Activated T-helper 2 cell treated with anti-CD3 and anti-CD28 coated beads, Interferon-gamma antibody, Interleukin-2, Interleukin-4, amounts not matched to agents 10 μg/mL and 5 μg/mL and 100 μg/mL, durations not matched to agents 14 hours and 24 hours and 36 hours (primary cell): Measurements from ENCODE around the gene PHC2. TPM values are rescaled to one million over a fixed set of nuclear protein-coding genes. Genes with fewer than 3 reads are reported as not detected.

Source experiments
- DNase-seq: peaks from one replicate; pipeline ENCODE4 v3.0.0; 2021; ENCODE audit warnings: low spot score
- H3K27ac Mint-ChIP-seq: one replicate; pipeline ENCODE4 v1.8.0; 2021; ENCODE audit warnings: mixed read lengths
- H3K27me3 Mint-ChIP-seq: one replicate; pipeline ENCODE4 v1.8.0; 2021; ENCODE audit warnings: low read depth, mixed read lengths
- H3K36me3 Mint-ChIP-seq: one replicate; pipeline ENCODE4 v1.8.0; 2021; ENCODE audit warnings: low read depth, mixed read lengths
- H3K4me1 Mint-ChIP-seq: one replicate; pipeline ENCODE4 v1.8.0; 2021; ENCODE audit warnings: low read depth, mixed read lengths
- H3K4me3 Mint-ChIP-seq: one replicate; pipeline ENCODE4 v1.8.0; 2021; ENCODE audit warnings: low read depth, mild to moderate bottlenecking, moderate library complexity, mixed read lengths
- H3K9me3 Mint-ChIP-seq: one replicate; pipeline ENCODE4 v1.8.0; 2021; ENCODE audit warnings: mixed read lengths
- intact Hi-C: fragments of 100-400 bp; cut with micrococcal nuclease; formaldehyde crosslinking; loops from one replicate; pipeline ENCODE4 v1.15.1; 2023
- total RNA-seq: library from RNA; stranded (reverse); gene quantifications from 2 replicates; pipeline ENCODE4 v1.2.3, GENCODE V29; 2022

Gene PHC2
- total RNA-seq, 1 donor from 2014 or later, result 33.1 TPM

DNA sequence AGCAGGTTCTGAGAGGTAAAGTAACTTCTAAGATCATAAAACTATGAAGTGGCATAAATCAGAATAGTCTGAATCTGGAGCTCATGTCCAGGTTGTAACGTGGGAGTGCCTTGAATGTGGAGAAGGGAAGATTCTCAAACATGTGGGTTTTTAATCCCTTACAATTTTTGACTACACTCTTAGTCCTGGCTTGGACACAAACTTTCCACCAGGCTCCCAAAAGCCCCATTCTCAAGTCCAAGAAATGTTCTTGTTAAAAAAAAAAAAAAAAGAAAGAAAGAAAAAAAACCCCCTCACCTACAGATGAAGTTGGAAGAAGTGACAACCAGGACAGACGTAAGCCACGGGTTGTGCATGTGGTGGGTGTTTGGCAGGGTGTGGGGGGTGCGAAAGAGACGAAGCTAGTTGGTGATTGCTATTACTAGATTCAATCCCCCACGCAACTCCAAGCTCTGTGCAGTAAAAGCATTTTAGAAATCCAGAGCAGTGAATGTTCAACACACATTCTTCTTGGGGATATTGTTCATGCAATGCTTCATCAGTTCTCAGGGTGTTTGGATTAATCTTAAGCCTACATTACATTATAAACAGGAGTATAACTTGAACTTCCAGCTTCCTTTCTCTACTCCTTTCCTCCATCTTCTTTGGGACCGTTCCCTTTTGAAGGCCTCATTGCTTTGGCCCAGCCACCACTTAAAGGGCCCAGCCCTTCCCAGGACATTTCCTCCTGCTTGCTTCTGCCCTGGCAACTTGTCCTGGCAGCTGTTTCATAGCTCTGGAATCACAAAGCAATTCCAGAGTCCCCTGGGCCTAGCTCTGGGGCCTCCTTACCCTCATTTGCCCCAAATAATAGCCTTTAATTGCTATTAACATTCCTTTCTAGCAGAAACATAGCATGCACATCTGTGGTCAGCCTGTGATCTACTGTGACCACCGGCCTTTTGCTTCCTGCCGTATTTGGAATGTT, 41.8 kb downstream of the PHC2 start:
- H3K36me3 Mint-ChIP-seq, result no peaks in the 10 kb centered on the region
- H3K27ac Mint-ChIP-seq, result no peak overlapping the region
- intact Hi-C loops, result no loop called here
- no peaks in the 10 kb centered on the region for H3K4me1 Mint-ChIP-seq
- no peaks in the 10 kb centered on the region for H3K9me3 Mint-ChIP-seq
- H3K27me3 Mint-ChIP-seq, result peaks cover 30% of the 10 kb centered on the region
- no peak for DNase-seq
- H3K4me3 Mint-ChIP-seq, result no peak overlapping the region

DNA sequence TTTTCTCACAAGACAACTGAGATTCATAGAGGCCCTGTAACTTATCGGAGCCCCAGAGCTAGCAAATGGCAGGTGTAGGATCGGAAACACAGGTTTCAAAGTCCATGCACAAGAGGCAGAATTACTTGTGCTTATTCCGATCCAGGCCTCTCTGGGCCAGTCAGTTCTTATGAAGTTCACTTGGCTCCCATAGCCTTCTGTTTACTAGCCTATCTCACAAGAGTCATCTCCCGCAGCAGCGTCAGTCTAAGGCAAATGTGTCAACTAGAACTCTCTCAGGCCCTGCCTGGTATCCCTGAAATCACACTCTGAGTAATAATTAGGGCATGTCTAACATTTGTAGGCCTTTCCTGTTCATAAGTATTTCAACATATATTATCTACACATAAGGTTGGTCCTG, 43.3 kb downstream of the PHC2 start:
- Mint-ChIP-seq H3K27ac (no peak overlapping the region), H3K27me3 (peaks cover 25% of the 10 kb centered on the region), H3K4me1 (no peaks in the 10 kb centered on the region), H3K4me3 (no peak overlapping the region), H3K9me3 (no peaks in the 10 kb centered on the region), H3K36me3 (no peaks in the 10 kb centered on the region)
- no peak for DNase-seq
- intact Hi-C loops, result no loop called here

DNA sequence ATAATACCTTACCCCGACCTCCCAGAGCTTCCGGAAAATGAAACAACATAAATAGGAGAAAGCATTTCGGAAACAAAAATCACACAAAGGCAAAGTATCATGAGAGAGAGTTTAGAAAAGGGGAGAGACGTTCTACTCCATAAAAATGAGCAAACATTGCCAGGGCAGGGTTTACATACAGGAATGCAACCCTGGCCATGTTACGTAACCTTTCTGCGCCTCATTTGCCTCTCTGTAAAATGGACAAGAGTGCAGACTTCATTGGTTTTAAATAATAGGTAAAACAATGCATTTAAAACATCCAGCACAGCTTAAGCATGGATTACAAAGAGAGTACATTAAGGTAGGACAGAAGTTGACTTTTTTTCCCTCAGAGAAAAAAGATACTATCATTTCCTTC, 45.6 kb downstream of the PHC2 start:
- Mint-ChIP-seq H3K4me3 (no peak overlapping the region), H3K9me3 (no peaks in the 10 kb centered on the region), H3K36me3 (no peaks in the 10 kb centered on the region), H3K27me3 (peaks cover 30% of the 10 kb centered on the region), H3K27ac (no peak overlapping the region), H3K4me1 (peaks cover 9% of the 10 kb centered on the region)
- intact Hi-C loops, result no loop called here
- no peak for DNase-seq

DNA sequence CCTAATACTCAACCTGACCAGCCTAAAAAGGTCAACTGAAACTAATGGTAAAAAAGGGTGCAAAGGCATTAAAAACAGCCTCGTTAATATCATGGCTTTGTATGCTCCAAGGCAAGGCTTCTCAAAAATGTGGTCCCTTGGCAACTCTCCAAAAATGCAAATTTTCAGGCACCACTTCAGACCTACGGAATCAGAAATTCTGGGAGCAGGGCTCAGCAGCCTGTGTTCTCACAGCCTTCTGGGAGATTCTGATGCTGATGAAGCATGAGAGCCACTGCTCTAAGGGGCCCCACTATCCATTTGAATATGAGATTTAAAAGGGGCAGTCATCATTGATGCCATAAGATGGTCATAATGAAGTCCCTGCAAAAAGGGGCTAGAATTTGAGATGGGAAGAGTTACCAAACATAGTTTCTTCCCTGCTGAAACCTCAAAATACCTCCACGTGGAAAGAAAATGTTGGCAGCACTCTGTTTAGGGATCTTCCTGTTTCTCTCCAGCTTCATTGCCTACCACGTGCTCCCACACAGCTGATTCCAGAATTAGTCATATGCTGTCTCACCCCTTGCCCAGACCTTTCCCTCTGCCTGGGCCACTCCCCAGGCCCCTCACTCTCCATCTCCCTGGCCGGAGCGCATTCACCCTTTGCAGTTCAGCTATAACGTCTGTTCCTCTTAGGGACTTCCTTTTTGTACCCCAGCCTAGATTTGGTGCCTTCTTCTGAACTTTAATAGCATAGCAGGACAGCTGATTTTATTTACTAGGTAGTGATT, 46.7 kb downstream of the PHC2 start:
- intact Hi-C loops, result no loop called here
- Mint-ChIP-seq H3K27me3 (peaks cover 39% of the 10 kb centered on the region), H3K27ac (no peak overlapping the region), H3K9me3 (no peaks in the 10 kb centered on the region), H3K4me1 (peaks cover 15% of the 10 kb centered on the region), H3K36me3 (no peaks in the 10 kb centered on the region), H3K4me3 (no peak overlapping the region)
- no peak for DNase-seq

- peaks cover 35% of the 10 kb centered on the region for H3K27me3 Mint-ChIP-seq
- H3K9me3 Mint-ChIP-seq, result no peaks in the 10 kb centered on the region
- H3K36me3 Mint-ChIP-seq, result no peaks in the 10 kb centered on the region
- no peak overlapping the region for H3K4me3 Mint-ChIP-seq
- no peak for DNase-seq
- H3K27ac Mint-ChIP-seq, result no peak overlapping the region
- peaks cover 15% of the 10 kb centered on the region for H3K4me1 Mint-ChIP-seq
- intact Hi-C loops, result no loop called here
Measured at GRCh38 chr1:33383489-33383888, 47.4 kb downstream of the PHC2 start.

- Mint-ChIP-seq H3K4me1 (peaks cover 15% of the 10 kb centered on the region), H3K9me3 (no peaks in the 10 kb centered on the region), H3K27ac (no peak overlapping the region), H3K4me3 (no peak overlapping the region), H3K36me3 (no peaks in the 10 kb centered on the region), H3K27me3 (peaks cover 34% of the 10 kb centered on the region)
- no peak for DNase-seq
- intact Hi-C loops, result no loop called here
Measured at GRCh38 chr1:33382661-33383415, 48.1 kb downstream of the PHC2 start.

- H3K36me3 Mint-ChIP-seq, result no peaks in the 10 kb centered on the region
- no peak for DNase-seq
- H3K27me3 Mint-ChIP-seq, result peaks cover 34% of the 10 kb centered on the region
- intact Hi-C loops, result no loop called here
- H3K9me3 Mint-ChIP-seq, result no peaks in the 10 kb centered on the region
- H3K27ac Mint-ChIP-seq, result no peak overlapping the region
- H3K4me1 Mint-ChIP-seq, result peaks cover 15% of the 10 kb centered on the region
- no peak overlapping the region for H3K4me3 Mint-ChIP-seq
Measured at GRCh38 chr1:33381977-33382376, 48.9 kb downstream of the PHC2 start.

DNA sequence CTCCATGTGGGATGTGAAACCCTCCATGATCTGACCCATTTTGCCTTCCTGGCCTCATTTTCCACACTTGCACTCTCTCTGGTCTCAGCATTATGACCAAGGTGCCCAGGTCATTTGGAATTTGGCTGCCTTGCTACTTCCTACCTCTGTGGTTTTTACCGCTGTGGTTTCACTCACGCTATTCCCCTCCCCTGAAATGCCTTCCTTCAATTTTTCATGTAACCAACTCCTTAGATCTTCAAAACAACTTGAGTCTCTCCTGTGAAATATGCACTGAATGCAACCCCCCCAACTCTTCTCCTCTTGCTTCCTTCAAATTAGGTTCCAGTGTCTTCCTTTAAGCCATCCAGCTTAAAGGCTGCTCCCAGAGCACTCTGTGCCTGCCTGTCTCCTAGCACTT, 50.1 kb downstream of the PHC2 start:
- peaks cover 15% of the 10 kb centered on the region for H3K4me1 Mint-ChIP-seq
- H3K9me3 Mint-ChIP-seq, result no peaks in the 10 kb centered on the region
- no peak overlapping the region for H3K4me3 Mint-ChIP-seq
- peaks cover 34% of the 10 kb centered on the region for H3K27me3 Mint-ChIP-seq
- H3K36me3 Mint-ChIP-seq, result no peaks in the 10 kb centered on the region
- intact Hi-C loops, result no loop called here
- H3K27ac Mint-ChIP-seq, result no peak overlapping the region
- DNase-seq, result no peak

DNA sequence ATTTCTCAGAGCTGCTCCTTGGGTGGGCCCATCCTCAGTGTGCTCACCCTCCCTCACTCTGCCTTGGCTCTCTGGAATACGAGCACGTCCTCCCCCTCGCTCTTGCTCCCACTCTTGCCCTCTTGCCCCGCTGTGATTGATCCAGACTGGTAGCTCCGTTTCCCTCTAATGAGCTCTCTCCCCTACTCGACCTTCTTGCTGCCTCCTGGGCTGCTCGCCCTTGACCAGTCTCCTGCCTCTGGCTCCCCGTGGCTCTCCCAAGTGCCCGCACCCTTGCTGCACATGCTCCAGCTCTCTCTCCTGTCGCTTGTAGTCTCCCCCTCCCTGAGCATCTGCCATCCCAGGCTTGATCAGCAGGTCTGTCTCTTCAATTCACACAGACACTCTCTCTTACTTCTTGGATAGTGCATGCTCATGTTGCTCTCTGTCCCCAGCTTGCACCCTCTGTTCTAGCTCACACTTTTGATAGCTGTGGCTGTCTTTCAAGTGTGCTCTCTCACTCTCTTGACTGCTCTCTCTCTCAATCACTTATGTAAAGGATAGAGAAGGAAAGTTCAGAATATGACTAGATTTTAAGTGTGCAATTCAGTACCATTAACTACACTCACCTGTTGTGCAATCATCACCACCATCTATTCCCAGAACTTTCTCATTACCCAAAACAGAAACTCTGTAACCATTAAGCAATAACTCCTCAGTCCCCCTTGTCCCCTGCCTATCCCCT, 51.1 kb downstream of the PHC2 start:
- intact Hi-C loops, result no loop called here
- peaks cover 15% of the 10 kb centered on the region for H3K4me1 Mint-ChIP-seq
- H3K27ac Mint-ChIP-seq, result no peak overlapping the region
- H3K9me3 Mint-ChIP-seq, result no peaks in the 10 kb centered on the region
- no peak for DNase-seq
- H3K4me3 Mint-ChIP-seq, result no peak overlapping the region
- peaks cover 34% of the 10 kb centered on the region for H3K27me3 Mint-ChIP-seq
- no peaks in the 10 kb centered on the region for H3K36me3 Mint-ChIP-seq

DNA sequence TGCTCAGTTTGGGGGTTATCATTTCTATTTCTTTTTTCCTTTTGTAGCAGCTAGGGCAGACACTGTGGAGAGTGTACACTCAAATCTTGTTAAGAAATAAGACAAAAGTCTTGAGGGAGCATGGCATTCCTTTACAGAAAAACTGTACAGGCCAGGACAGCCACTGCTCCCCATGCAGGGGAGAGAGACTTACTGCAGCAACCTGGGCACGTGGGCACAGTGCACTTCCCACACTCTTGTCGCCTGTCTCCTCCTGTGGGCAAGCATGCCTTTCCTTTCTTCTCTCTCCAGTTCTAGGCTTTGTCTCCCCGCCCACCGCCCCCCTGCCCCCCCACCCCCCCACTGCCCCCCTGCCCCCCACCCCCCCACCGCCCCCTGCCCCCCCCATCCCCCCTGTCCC, 51.9 kb downstream of the PHC2 start:
- Mint-ChIP-seq H3K27me3 (peaks cover 31% of the 10 kb centered on the region), H3K4me3 (no peak overlapping the region), H3K36me3 (no peaks in the 10 kb centered on the region), H3K4me1 (peaks cover 15% of the 10 kb centered on the region), H3K27ac (no peak overlapping the region), H3K9me3 (no peaks in the 10 kb centered on the region)
- intact Hi-C loops, result no loop called here
- DNase-seq, result no peak

DNA sequence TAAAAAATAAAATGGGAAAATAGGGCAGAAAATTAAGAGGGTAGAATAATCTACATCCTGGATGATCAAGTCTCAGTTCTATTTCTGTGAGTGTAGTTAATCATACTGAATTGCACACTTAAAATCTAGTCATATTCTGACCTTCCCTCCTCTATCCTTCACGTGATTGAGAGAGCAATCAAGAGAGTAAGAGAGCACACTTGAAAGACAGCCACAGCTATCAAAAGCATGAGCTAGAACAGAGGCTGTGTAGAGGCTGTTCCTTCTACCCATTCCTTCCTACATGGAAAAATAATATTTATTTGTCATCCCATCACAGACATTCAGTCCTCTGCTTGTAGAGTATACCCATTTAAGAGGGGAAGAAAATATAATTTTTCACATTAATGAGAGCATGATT, 52.4 kb downstream of the PHC2 start:
- peaks cover 31% of the 10 kb centered on the region for H3K27me3 Mint-ChIP-seq
- no peaks in the 10 kb centered on the region for H3K9me3 Mint-ChIP-seq
- H3K4me1 Mint-ChIP-seq, result peaks cover 15% of the 10 kb centered on the region
- no peaks in the 10 kb centered on the region for H3K36me3 Mint-ChIP-seq
- no peak overlapping the region for H3K4me3 Mint-ChIP-seq
- intact Hi-C loops, result no loop called here
- no peak for DNase-seq
- no peak overlapping the region for H3K27ac Mint-ChIP-seq

DNA sequence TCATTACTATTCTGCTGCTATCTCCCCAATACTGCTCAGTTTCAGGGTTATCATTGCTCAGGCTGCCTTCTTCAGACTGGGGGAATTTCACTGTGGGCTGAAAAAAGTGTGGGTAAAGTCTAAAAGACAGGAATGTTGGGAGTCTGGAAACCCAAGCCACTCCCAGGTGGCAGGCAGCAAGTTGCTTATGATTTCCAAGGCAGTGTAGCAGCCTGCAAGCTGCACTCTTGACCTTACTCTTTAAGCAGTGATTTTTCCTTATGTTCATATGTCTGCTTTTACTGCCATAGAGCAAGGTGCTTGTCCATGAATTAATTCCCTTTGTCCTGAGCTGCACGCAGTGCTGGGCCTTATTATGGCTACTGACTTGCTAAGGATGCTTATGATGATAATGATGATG, 53.1 kb downstream of the PHC2 start:
- Mint-ChIP-seq H3K4me1 (peaks cover 15% of the 10 kb centered on the region), H3K4me3 (no peak overlapping the region), H3K27me3 (peaks cover 26% of the 10 kb centered on the region), H3K36me3 (no peaks in the 10 kb centered on the region), H3K27ac (no peak overlapping the region), H3K9me3 (no peaks in the 10 kb centered on the region)
- DNase-seq, result no peak
- intact Hi-C loops, result no loop called here
